HG03378 (cell line): Measurements from ENCODE around the gene GLI3.

Source experiments
- ATAC-seq: cut with Tn5 transposase; IDR thresholded peaks from one replicate; pipeline ENCODE4 v1.9.1; 2021; ENCODE audit warnings: mild to moderate bottlenecking, moderate library complexity; ENCODE audit not compliant: unreplicated experiment

The GLI3 gene

DNA sequence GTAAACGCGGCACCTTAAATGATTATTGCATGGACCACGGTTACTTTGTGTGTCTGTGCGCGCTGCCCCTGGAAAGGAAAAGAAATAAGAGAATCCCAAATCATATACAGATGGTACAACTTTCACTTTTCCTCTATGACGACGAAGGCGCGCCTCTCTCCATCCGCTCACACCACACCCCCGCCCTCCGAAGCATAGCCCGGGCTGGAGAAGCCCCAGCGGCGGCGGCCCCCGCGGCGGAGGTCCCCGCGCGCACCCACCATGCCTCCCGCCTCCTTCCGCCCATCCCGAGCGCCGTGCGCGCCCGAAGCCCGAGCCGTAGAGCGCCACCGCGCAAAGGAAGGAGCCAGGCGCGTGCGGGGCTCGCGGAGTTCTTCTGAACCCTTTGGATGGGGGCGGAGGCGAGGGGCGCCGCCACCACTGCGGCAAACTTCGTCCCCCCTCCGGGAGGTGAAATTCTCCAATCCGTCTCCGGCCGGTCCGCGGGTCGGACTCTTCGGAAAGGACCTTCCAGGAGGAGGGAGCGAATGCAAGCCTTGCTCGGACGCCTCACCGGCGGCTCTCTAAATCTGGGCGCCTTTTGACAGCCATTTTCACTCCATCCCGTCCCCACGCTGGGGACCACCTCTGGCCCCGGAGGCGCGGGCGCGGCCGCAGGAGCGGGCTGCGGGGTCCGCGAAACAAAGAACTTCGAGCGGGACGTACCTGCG lies 588 bp downstream of the GLI3 start:
- ATAC-seq = no peak

DNA sequence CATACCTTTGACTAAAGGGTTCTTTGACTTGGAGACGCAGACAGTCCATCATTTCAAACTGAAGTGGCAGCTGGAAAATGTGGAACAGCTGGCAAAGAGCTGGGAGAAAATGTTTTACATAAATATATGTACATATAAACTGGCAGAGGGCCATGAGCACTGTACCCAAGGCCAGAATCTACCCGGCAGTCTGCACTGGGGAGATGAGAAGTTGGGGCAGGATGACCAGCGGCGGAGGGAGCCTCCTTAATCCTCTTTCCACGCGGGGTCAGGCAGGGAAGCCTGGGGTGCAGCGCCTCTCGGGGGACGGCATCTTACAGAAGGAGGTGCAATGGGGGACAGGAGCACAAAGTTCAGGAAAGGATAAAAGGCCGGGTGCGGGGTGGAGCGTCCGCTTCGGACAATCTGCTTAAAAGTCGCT lies 1.3 kb downstream of the GLI3 start:
- ATAC-seq = no peak

GRCh38 chr7:42234736-42235135 lies 2.3 kb downstream of the GLI3 start:
- ATAC-seq = no peak

- ATAC-seq = no peak
Observed at GRCh38 chr7:42233695-42234331, 3.2 kb downstream of the GLI3 start.

DNA sequence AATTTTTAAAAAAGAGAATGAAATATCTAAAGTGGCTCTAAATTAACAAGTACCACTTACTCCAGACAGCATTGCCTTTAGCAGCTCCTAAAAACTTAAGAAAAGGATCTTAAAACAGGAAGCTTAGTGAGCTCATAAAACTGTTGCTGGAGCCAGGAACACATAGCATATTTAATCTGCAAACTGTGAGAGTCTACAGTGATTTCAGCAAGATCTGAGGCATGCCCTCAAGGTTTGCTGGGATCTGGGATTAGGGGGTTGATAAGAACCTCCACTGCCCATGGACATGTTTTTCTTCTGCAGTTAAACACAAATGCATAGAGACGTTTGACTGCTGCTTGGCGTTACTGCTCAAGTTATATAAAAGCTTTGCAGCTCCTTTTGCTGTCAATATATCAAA lies 3.8 kb downstream of the GLI3 start:
- ATAC-seq = no peak

GRCh38 chr7:42232275-42232674 lies 4.7 kb downstream of the GLI3 start:
- no peak for ATAC-seq

GRCh38 chr7:42231043-42231787 lies 5.8 kb downstream of the GLI3 start:
- ATAC-seq = no peak

GRCh38 chr7:42227936-42228591 lies 8.9 kb downstream of the GLI3 start:
- ATAC-seq = peak; percentile 24

- peak; percentile 72 for ATAC-seq
Observed at GRCh38 chr7:42227541-42227935, 9.5 kb downstream of the GLI3 start.

DNA sequence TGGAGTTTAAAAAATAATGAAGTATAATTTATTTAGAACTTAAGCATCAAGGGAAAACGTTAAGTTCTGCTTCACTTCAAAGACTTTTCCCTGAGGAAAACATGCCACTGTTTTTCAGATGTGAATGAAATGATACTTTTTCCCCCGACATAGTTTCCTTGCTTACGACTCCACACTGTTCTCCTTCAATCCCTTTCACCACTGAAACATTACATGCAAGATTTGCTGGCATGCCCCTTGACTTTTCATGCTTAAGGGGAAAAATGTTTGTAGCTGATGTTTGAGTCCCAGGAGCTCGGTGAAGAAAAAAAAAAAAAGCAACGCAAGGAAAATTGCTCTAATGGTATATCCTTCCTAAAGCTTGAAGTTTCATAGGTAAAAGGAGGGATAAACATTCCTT lies 10.0 kb downstream of the GLI3 start:
- no peak for ATAC-seq

DNA sequence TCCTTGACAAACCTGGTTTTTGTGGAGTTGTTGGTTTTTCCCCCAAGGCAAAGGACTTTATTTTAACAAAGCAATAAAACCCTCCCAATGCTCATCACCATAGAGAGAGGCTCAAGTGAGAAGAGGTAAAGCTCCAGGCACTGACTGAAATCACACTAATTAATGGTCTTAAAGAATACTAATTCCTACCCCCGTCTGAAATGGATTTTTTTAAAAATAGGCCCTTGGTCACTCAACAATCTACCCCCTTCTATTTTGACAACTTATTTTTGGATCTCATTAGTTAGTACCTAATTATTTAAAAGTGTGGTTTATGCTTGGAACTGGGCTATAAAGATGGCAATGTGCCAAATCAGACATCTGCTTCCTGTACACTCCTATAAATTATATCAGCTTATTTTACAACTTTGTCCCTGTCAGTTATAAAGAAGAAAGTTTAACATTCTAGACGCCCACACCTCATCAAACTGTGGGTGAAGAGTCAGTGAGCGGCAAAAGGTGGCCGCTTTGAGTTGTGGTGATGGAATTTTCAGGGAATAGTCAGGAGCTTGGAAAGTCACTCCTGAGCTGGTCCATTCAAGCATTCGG lies 10.6 kb downstream of the GLI3 start:
- ATAC-seq = no peak

DNA sequence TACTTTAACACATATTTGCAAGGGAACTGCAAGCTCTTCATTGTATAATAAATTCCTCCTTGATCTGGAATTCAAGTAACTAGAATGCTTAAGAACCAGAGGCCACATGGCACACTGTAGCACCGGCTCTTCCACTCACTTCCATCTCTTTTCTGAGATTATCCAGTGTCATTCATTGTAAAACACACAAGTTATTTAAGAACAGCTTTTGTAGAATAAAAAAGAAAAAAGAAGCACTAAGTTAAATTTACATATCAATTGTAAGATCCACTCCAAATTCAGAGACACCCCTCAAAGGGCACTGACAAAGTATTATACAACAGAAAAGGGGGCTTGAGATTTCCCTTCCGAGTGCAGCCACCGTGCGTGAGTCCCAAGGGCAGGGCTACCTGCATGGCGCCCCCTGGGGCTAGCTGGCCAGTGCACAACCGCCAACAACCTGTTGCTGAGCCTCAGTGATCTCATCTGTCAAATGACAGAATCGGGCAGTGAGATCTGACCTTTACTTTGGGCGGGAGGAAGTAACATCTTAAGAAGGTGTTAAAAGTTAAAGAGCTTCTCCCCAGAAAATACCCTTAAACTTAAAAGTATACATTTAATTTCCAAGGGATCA lies 12.5 kb downstream of the GLI3 start:
- no peak for ATAC-seq

GRCh38 chr7:42222891-42223290 lies 14.1 kb downstream of the GLI3 start:
- no peak for ATAC-seq

DNA sequence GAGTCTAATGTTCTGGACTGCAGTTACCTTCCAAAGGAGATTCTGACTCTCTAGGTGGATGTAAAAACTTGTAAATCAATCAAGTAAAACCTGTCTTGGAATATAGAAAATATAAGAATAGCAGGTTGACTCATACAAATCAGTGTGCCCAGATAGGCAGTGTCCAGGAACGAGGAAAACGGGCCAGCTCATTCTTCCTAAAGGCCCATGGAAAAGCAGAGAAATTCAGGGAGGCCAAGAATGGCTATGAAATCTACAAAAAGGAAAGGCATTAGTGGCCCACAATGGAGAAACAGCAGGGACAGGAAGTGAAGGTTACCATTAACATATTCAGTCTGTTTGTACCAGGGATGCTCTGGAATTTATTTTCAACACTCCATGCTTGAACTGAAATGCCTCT lies 14.9 kb downstream of the GLI3 start:
- ATAC-seq = no peak

DNA sequence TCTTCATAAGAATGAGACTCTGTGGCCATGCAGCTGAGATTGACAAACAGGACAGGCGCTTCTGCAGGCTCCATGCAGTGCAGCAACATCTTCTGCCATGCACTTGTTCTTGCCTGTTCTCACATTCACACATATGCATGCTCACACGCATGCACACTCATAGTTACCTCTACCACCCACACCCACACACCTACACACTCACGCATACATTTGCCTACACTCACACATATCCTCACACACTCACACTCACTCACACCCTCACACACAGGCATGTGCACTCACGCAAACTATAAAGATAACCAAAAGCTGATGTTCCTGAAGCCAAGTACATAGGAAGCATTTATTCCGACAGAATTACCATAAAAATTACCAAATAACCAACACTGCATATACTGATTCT lies 15.7 kb downstream of the GLI3 start:
- no peak for ATAC-seq

DNA sequence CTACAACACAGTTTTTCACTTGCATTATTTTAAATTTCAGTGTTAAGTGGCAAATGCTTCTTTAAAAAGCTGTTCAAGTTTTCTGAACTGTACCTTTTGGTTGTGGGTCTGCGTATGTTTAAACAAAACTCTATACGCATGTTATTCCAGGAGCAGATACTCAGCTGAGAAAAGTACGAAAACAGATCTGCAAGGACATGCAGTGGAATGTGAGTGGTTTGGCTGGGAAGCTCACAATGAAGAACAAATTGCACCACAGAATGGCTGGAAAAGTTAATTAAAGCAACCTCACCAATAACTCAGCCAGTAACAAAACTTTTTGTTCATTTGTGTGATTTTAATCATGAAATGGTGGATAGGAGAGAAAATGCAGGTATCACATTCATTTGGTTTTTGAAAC lies 17.6 kb downstream of the GLI3 start:
- no peak for ATAC-seq

GRCh38 chr7:42218248-42218647 lies 18.8 kb downstream of the GLI3 start:
- no peak for ATAC-seq

DNA sequence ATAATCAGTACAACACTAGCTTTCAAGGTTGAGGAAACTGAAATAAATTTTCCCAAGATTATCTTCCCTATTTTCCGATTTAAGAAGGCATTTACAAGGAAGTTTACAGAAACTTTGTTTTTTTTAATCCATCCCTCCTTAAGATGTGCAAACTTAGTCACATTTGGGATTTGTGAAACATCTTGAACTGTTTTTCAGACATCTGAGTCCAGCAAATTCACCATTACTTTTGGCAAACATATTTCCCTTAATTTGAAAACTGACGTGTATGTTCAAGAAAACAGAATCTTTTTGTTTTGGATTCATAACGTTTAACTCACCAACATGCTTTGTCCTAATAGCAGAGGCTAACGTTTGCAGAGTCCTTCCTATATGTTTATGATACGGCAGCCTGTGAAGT lies 19.5 kb downstream of the GLI3 start:
- ATAC-seq = no peak

GRCh38 chr7:42217053-42217452 lies 20.0 kb downstream of the GLI3 start:
- no peak for ATAC-seq

GRCh38 chr7:42214060-42214679 lies 22.8 kb downstream of the GLI3 start:
- ATAC-seq = no peak
